RKO (cell line): Measurements from ENCODE around the gene CYP2A7.
"Not testable (repeated sequence)": the region's sequence is repeated elsewhere in the genome, so short reads cannot be mapped to it uniquely, and the experiment has no call there.

Source experiments
- DNase-seq: peaks from one replicate; pipeline ENCODE4 v3.0.0-alpha.2; 2016; ENCODE audit warnings: low spot score

The CYP2A7 gene

GRCh38 chr19:40842997-40843652 lies 38.9 kb downstream of the CYP2A7 start:
- not testable (repeated sequence) for DNase-seq

DNA sequence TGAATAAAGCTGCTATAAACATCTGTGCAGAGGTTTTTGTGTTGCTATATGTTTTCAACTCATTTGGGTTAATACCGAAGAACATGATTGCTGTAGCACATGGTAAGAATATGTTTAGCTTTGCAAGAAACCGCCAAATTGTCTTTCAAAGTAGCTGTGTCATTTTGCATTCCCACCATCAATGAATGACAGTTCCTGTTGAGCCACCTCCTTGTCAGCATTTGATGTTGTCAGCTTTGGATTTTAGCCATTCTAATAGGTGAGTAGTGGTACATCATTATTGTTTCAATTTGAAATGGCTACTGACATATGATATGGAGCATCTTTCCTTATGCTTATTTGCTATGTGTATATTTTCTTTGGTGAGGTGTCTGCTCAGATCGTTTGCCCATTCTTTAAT lies 40.0 kb downstream of the CYP2A7 start:
- DNase-seq = not testable (repeated sequence)

GRCh38 chr19:40838477-40838876 lies 43.6 kb downstream of the CYP2A7 start:
- DNase-seq = not testable (repeated sequence)

- DNase-seq = no peak
Observed at GRCh38 chr19:40836754-40837429, 45.1 kb downstream of the CYP2A7 start.

DNA sequence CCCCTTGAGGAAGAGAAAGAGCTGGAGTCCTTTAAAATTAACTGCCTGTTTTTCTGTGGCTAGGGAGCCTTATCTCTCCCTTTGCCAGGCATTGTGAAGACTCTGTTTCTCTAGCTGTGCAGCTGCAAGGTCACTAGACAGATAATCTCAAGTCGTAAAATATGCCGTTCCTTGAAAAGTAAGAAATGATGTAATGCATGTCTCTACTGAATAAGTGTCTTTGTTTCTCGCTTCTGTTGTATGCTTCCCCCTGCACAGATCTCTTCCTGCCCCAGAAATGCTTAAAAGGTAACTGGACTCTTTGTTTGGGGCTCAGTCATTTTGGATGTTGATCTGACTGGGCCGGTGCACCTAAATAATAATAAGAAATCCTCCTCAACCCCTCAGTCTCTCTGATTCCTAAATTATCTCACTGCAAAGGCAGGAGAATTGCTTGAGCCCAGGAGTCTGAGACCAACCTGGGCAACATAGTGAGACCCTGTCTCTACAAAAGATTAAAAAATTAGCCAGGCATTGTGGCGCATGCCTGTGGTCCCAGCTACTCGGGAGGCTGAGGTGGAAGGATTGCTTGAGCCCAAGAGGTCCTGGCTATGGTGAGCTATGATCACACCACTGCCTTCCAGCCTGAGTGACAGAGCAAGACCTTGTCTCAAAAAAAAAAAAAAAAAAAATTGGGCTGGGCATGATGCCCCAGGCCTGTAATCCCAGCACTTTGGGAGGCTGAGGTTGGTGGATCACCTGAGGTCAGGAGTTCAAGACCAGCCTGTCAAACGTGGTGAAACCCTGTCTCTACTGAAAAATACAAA lies 48.1 kb downstream of the CYP2A7 start:
- not testable (repeated sequence) for DNase-seq

DNA sequence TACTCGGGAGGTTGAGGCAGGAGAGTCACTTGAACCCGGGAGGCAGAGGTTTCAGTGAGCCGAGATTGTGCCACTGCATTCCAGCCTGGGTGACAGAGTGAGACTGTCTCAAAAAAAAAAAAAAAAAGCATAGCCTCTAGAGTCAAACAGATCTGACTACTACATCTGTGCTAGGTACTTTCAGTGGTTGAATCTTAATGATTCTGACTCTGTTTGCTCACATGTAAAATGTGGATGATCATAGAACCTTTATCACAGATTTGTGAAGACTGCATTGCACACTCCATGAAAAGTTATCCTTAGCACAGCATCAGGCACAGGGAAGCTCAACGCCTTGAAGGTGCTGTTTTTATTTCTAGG lies 49.6 kb downstream of the CYP2A7 start:
- DNase-seq = not testable (repeated sequence)

DNA sequence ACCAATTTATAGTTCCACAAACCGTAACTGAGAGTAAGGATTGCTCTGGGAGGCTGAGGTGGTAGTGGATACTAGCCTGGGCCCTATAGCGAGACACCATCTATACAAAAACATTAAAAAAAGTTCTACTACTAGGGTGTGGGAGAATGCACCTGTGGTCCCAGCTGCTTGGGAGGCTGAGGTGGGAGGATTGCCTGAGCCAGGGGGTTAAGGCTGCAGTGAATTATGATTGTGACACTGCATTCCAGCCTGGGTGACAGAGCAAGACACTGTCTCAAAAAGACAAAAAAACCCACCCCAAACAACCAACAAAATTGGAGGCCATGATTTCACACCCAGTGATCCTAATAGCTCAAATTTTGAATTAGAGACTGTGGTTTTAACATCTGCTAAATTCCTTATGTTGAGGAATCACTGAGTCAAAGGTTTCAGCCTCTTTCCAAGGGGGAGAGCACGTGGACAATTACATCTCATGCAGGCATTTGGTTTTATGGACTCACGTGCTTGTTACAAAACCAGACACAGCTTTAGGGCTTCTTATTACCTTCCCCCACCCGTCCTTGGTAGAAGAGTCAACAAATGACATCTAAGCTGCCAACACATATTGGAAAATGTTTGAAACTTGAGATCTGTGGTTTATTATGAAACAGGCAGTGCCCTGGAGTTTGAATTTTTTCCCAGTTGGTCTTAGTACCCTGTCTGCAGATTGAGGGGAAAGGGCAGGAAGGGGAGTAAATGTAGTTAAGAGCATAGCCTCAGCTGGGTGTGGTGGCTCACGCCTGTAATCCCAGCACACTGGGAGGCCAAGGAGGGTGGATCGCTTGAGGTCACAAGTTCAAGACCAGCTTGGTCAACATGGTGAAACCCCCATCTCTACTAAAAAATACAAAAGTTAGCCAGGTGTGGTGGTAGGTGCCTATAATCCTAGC lies 50.3 kb downstream of the CYP2A7 start:
- peak; percentile 45 for DNase-seq

DNA sequence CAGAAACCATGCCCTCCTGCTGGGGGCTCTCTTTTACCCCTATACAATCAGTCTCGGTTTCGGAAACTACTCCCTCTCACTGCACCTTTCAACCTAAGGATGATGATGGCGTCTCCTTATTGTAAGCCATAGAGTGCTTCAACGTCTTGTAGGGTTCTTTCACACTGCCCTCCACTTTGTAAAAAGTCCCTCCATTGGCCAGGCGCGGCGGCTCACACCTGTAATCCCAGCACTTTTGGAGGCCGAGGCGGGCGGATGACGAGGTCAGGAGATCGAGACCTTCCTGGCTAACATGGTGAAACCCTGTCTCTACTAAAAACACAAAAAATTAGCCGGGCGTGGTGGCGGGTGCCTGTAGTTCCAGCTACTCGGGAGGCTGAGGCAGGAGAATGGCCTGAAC lies 51.3 kb downstream of the CYP2A7 start:
- DNase-seq = not testable (repeated sequence)

DNA sequence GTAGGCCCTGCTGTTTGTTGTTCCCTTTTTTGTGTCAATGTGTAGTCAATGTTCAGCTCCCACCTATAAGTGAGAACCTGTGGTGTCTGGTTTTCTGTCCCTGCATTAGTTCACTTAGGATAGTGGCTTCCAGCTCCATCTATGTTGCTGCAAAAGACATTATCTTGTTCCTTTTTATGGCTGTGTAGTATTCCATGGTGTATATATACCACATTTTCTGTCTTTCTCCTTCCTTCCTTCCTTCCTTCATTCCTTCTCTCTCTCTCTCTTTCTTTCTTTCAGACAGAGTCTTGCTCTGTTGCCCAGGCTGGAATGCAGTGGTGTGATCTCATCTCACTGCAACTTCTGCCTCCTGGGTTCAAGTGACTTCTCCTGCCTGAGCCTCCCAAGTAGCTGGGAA lies 52.8 kb downstream of the CYP2A7 start:
- DNase-seq = no peak

DNA sequence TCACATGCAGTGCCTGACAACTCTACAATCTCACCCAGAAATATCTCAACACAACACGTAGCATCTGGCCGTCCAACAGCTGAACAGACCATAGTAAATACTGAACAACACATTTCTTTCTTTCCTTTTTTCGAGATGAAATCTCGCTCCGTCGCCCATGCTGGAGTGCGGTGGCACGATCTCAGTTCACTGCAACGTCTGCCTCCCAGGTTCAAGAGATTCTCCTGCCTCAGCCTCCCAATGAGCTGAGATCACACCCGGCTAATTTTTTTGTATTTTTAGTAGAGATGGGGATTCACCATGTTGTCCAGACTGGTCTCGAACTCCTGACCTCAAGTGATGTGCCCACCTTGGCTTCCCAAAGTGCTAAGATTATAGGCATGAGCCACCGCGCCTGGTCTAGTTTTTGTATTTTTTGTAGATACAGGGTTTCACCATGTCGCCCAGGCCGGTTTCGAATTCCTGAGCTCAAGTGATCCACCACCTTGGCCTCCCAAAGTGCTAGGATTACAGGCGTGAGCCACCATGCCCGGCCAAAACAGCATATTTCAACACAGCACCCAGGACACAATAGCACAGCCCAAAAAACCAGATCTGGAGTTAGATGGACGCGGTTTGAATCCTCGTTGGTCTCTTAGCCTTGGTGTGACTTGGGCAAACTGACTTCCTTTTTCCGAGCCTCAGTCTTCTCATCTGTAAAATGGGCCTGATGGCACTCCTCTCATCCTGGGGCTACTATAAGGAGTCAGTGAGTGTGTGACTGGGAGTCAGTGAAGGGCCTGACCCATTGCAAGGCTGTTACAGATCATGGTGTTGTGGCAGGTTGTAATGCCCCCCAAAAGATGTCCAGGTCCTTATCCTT lies 54.4 kb downstream of the CYP2A7 start:
- no peak for DNase-seq

- not testable (repeated sequence) for DNase-seq
Observed at GRCh38 chr19:40826699-40827385, 55.2 kb downstream of the CYP2A7 start.

DNA sequence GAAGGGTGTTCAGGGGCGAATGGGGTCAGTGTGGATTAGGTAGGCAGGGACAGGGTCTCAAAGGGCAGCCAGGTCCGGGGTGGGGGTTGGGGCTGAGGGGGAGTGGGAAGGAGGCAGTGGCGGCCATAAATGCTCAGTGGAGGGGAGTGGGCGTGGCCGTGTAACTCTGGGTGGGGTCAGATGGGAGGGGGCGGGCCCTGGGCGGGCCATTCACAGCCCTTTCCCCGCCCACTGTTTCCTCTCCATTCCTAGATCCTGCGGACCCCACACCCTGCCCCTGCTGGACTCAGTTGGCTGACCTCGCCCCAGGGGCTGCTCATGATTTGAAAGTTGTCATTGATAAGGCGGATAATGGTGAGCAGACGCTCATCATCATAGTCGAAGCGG lies 55.7 kb downstream of the CYP2A7 start:
- not testable (repeated sequence) for DNase-seq

DNA sequence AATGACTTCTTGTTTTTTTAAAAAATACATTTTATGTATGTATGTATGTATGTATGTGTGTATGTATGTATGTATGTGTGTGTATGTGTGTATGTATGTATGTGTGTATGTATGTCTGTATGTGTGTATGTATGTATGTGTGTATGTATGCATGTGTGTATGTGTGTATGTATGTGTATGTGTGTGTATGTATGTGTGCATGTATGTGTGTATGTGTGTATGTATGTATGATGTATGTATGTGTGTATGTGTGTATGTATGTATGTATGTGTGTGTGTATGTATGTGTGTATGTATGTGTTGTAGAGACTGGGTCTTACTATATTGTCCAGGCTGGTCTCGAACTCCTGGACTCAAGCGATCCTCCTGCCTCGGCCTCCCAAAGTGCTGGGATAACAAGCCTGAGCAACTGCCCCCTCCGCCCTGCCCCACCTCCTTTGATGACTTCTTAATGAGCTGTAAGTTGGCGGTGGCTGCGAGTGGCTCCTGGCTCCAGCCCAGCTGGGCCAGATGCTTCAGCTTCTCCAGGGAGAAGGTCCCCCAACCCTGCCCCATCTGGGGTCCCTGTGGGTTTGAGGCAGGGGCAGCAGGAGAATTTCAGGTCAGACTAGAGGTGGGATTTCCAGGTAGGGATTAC lies 56.5 kb downstream of the CYP2A7 start:
- not testable (repeated sequence) for DNase-seq
